KG1 (cell line): ENCODE results near the gene OR1K1.
A peak's percentile ranks its signal among the peaks of the same experiment; 100 is the strongest.
"Not testable (repeated sequence)": the region's sequence is repeated elsewhere in the genome, so short reads cannot be mapped to it uniquely, and the experiment has no call there.

Source experiments
- DNase-seq: peaks from one replicate; lab custom pipeline; 2025; lab: John Stamatoyannopoulos, UW

The OR1K1 gene

DNA sequence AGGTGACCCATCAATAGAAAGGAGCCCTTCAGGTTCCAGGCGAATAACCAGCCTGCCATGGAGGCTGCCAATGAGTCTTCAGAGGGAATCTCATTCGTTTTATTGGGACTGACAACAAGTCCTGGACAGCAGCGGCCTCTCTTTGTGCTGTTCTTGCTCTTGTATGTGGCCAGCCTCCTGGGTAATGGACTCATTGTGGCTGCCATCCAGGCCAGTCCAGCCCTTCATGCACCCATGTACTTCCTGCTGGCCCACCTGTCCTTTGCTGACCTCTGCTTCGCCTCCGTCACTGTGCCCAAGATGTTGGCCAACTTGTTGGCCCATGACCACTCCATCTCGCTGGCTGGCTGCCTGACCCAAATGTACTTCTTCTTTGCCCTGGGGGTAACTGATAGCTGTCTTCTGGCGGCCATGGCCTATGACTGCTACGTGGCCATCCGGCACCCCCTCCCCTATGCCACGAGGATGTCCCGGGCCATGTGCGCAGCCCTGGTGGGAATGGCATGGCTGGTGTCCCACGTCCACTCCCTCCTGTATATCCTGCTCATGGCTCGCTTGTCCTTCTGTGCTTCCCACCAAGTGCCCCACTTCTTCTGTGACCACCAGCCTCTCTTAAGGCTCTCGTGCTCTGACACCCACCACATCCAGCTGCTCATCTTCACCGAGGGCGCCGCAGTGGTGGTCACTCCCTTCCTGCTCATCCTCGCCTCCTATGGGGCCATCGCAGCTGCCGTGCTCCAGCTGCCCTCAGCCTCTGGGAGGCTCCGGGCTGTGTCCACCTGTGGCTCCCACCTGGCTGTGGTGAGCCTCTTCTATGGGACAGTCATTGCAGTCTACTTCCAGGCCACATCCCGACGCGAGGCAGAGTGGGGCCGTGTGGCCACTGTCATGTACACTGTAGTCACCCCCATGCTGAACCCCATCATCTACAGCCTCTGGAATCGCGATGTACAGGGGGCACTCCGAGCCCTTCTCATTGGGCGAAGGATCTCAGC lies at the start of gene OR1K1:
TSS of gene OR1K1 (plus strand) at position 58 of the 995 bp plus-strand sequence. CDS start at position 58, 0 bp downstream.
- no peak for DNase-seq

GRCh38 chr9:122754825-122755224 lies 45.1 kb upstream of the OR1K1 start:
- DNase-seq: no peak

- DNase-seq: no peak
Observed at GRCh38 chr9:122767817-122768216, 32.1 kb upstream of the OR1K1 start.

- no peak for DNase-seq
Observed at GRCh38 chr9:122777052-122777451, 22.9 kb upstream of the OR1K1 start.

GRCh38 chr9:122777935-122778627 lies 21.8 kb upstream of the OR1K1 start:
- no peak for DNase-seq

DNA sequence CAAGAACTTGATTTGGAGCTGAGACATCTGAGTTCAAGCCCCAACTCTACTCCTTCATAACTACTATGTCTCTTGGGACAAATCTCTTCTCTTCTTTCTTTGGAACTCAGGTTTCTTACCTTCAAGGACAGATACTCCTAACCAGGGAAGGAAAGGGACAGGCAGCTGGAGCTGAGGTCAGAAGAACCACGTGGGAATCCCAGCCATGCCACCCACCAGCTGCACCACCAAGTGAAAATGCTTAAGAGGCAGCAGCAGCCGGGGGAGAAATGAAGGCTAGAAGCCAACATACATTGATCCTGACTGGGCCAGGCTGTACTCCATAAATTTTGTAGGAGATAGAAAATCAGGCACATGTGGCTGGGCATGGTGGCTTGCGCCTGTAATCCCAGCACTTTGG lies 20.7 kb upstream of the OR1K1 start:
- DNase-seq: no peak

GRCh38 chr9:122780026-122780425 lies 19.9 kb upstream of the OR1K1 start:
- no peak for DNase-seq

DNA sequence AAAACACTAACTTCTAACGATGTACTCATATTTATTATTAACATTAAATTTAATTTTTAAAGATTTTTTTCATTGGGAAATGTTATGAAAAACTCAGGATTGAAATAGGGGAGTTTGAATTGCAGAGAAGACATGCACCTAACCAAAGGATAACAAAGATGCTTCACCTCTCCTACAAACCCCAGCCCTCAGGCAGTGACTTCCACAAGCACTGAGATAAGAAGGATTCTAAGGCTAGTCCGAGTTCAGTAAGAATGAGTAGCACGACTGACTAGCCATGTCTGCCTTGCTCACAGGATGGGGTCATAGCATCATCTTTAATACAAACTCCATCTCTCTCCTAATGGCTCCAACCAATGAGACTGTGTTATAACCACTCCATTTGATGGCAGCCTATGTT lies 18.3 kb upstream of the OR1K1 start:
- no peak for DNase-seq

DNA sequence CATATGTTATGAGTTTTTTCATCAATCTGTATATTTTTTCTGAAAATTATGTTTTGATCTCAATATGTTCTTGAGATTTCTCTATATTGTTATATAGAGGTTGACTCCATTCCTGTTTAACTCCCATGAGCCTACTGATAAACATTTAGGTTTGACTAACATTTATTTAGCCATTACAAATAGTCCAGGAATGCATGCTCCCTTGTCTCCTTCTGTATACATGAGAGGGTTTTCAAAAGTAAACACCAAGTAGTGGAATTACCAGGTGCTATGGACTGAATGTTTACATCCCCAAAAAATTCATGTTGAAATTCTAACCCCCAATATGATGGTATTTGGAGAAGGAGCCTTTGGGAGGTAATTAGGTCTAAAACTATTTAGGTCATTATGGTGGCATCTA lies 14.7 kb upstream of the OR1K1 start:
- no peak for DNase-seq

GRCh38 chr9:122786338-122786737 lies 13.6 kb upstream of the OR1K1 start:
- DNase-seq: no peak

DNA sequence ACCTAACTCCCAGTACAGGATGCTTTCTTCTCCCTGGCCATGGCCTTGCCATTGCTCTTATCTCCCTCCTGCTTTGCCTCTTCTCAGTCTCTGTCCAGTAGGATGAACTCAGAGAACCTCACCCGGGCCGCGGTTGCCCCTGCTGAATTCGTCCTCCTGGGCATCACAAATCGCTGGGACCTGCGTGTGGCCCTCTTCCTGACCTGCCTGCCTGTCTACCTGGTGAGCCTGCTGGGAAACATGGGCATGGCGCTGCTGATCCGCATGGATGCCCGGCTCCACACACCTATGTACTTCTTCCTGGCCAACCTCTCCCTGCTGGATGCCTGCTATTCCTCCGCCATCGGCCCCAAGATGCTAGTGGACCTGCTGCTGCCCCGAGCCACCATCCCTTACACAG lies 11.1 kb upstream of the OR1K1 start, which contains the start of gene OR5C1:
TSS of gene OR5C1 (plus strand) at position 103 of the 400 bp plus-strand sequence. CDS start at position 103, 0 bp downstream.
- DNase-seq: no peak

DNA sequence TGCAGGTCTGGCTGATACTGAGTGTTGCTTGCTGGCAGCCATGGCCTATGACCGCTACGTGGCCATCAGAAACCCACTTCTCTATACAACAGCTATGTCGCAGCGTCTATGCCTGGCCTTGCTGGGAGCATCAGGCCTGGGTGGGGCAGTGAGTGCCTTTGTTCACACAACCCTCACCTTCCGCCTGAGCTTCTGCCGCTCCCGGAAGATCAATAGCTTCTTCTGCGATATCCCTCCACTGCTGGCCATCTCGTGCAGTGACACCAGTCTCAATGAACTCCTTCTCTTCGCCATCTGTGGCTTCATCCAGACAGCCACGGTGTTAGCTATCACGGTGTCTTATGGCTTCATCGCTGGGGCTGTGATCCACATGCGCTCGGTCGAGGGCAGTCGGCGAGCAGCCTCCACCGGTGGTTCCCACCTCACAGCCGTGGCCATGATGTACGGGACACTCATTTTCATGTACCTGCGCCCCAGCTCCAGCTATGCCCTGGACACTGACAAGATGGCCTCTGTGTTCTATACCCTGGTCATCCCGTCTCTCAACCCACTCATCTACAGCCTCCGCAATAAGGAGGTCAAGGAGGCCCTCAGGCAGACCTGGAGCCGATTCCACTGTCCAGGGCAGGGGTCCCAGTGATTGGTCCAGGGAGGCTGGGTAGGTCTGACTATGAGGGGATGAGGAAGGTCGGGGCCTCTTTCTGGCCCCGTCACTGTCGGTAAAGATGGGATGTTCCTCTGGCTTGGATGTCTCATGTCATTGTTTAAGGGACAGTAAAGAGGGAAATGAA lies 10.5 kb upstream of the OR1K1 start:
- DNase-seq: no peak

- DNase-seq: no peak
Observed at GRCh38 chr9:122791872-122792669, 7.9 kb upstream of the OR1K1 start.

- DNase-seq: no peak
Observed at GRCh38 chr9:122797316-122798063, 2.4 kb upstream of the OR1K1 start.

- DNase-seq: no peak
Observed at GRCh38 chr9:122806661-122807060, 6.7 kb downstream of the OR1K1 start.

DNA sequence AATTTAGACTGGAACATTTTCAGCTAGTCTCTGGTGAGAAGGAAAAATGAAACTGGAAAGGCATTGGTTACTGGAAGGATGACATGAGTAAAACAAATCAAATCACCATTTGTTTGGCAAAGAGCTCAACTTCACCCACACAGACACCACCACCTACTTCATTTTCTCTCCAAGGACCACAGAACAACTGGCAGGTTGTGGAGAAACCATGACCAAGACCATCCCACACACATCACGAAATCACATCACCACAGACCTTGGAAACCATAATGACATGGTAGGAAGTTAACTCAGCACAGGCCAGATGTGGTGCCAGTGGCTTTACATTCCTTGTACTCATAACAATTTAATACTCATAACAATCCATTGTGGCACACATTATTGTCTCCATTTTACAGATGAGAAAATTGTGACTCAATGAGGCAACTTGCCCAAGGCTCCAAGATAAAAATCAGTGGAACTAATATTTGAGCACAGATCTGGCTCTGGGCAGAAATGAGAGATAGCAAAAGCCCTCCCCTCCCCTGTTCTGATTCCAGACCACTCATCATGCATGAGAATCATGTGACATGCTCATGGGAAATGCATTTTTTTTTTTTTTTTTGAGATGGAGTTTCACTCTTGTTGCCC lies 7.5 kb downstream of the OR1K1 start:
- DNase-seq: no peak

GRCh38 chr9:122808141-122808540 lies 8.2 kb downstream of the OR1K1 start:
- DNase-seq: no peak

DNA sequence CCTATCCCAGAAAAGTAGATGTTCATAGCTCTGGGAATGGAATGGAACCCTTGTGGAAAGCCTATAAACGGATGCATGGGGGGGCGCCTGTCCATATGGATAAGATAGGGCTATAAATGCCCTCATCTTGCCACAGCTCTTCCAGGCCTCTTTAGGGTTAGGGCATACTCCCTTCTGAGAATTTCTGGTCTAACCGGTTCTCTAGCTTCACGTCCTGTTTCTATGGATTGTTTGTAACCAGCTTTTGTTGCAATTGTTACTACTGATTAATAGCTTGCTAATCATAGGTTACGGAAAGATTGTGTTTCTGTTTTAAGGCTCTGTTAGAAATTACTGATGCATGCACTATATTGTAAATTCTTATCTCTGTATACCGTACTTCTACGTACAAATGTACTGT lies 9.3 kb downstream of the OR1K1 start:
- not testable (repeated sequence) for DNase-seq

DNA sequence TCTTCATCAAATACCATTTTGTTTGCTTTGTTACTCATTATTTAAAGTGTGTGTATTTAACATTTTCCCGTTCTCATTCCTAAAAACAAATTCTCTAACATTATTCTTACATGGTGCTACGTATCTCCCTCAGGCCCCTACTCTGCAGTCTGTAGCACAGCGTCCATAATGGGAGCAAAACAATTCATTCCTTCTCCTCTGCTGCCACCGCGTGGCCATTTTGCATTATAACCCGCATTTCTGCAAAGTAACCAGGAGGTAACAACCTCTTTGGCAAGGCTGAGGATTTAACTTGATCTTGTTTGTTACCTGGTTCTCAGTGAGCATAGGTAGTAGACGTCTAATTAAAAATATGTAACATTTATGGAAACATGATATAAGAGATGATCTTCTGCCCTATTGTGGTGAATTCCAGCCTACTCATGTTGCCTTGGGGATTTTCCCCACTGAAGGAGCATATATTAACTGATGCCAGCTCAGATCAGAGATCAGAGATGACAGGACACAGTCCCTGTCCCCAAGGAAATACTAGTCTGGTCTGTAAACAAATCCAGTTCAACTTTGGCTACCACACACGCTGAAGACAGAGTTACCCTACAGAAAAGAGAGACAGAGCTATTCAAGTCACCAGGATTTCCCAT lies 10.5 kb downstream of the OR1K1 start:
- DNase-seq: peak; percentile 84

GRCh38 chr9:122812736-122813135 lies 12.8 kb downstream of the OR1K1 start:
- no peak for DNase-seq
